ENCODE results near the gene ANXA4.

Gene ANXA4

DNA sequence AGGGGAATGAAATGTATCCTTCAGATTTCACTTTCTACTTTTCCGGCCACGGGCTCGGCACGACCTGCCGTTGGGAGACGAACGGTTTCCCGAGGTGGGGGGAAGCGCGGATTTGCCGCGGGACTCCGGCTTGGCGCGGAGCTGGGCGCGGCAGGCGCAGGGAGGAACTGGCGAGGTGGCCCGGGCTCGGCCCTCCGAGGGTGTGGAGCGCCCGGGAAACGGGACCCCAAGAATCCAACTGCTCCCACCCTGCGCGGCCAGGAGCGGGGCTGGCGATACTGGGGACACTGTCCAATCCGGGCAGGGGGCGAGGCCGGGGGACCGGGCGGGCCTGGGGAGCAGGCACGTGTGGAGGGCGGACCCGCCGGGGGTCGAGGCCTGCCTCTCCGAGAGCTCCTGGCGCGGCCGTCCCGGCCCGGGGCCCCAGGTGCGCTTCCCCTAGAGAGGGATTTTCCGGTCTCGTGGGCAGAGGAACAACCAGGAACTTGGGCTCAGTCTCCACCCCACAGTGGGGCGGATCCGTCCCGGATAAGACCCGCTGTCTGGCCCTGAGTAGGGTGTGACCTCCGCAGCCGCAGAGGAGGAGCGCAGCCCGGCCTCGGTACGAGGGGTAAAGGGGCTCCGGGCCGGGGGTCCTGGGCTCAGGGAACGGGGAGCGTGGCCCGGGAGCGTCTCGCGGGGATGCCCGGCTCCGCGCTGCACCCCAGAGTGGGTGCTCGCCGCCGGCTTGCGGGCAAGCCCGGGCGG lies at the start of gene ANXA4:
Gene ANXA4 (plus strand): TSS at position 560 of the 747 bp plus-strand sequence. CDS start 39,432 bp downstream, outside the sequence.
- peak within 1 kb of the TSS; percentile 99 for H3K27ac ChIP-seq
- no peaks in the 10 kb centered on the region for H3K9me3 ChIP-seq
- peak; percentile 89 to 93 for DNase-seq
- no peaks in the 10 kb centered on the region for H3K36me3 ChIP-seq
- peak within 1 kb of the TSS; percentile 93 to 94 for H3K4me3 ChIP-seq
- TF ChIP-seq, protein P1, sequence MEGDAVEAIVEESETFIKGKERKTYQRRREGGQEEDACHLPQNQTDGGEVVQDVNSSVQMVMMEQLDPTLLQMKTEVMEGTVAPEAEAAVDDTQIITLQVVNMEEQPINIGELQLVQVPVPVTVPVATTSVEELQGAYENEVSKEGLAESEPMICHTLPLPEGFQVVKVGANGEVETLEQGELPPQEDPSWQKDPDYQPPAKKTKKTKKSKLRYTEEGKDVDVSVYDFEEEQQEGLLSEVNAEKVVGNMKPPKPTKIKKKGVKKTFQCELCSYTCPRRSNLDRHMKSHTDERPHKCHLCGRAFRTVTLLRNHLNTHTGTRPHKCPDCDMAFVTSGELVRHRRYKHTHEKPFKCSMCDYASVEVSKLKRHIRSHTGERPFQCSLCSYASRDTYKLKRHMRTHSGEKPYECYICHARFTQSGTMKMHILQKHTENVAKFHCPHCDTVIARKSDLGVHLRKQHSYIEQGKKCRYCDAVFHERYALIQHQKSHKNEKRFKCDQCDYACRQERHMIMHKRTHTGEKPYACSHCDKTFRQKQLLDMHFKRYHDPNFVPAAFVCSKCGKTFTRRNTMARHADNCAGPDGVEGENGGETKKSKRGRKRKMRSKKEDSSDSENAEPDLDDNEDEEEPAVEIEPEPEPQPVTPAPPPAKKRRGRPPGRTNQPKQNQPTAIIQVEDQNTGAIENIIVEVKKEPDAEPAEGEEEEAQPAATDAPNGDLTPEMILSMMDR (IDR thresholded peaks at IDR 0.05) = no peak
- intact Hi-C loops (cut with DNase I; ENCODE audit: low total_unique reads) = no loop called here
- peaks cover 0 to 41% (median 22%) of the 10 kb centered on the region in 4 donors for H3K4me1 ChIP-seq
- H3K27me3 ChIP-seq = no peaks in the 10 kb centered on the region

DNA sequence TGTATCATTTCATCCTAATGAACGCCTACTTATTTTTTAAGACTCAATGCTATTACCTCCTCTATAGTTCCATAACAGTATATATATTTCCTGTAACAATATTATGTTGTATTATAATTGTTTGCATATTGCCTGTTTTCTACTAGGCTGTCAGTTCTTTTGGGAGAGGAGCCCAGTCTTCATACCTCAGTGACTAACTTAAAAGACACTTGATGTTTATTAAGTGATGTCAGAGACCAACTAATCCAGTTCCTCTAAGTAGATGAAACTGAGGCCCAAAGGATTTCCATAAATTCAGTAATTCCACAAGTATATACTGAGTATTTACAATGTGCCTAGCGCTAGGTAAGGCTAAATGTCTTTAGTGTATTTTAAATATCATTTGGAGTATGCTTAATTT lies 49.5 kb upstream of the ANXA4 start:
- no peak for DNase-seq
- intact Hi-C loops (cut with DNase I; ENCODE audit: low total_unique reads) = no loop called here
- no peaks in the 10 kb centered on the region for H3K36me3 ChIP-seq
- TF ChIP-seq, protein P1 (IDR thresholded peaks at IDR 0.05) = no peak
- H3K4me1 ChIP-seq = peaks cover 0 to 15% (median 12%) of the 10 kb centered on the region in 4 donors
- no peak overlapping the region for H3K4me3 ChIP-seq
- no peak overlapping the region for H3K27ac ChIP-seq
- no peaks in the 10 kb centered on the region for H3K27me3 ChIP-seq
- no peaks in the 10 kb centered on the region for H3K9me3 ChIP-seq

DNA sequence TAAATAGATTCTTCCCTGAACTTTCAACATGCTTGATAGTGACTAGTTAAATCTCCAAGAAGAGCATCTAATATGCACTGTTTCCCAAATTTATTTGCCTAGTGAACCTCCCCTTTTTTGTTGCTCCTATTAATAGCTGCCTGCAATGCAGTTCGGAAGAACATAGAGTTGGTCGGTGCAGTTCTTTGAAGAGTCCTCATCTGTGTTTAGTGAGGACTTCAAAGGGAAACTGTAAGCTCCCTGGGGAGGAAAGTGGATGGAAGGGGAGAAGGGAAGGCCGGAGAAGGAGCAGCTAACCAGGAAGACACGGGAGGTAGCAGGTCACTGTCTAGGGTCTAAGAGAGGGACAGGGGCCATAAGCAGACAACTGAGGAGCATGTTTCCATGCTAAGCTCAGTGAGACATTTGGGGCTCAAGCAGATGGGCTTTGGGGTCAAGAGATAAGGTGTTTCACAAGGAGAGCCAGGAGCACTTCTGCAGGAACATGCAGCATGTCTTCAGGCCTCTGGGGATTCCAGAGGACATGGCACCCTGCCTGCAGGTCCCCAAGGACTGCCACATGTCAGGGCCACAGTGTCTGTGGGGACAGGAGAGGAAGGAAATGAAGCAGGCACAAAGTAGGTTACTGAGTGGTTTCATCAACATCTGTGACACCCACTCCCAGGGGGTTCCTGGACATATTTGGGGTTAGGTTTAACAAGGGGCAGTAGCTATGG lies 48.7 kb upstream of the ANXA4 start:
- Histone ChIP-seq H3K36me3 (no peaks in the 10 kb centered on the region), H3K27me3 (no peaks in the 10 kb centered on the region), H3K4me3 (no peak overlapping the region), H3K9me3 (no peaks in the 10 kb centered on the region), H3K27ac (no peak overlapping the region), H3K4me1 (peaks cover 0 to 15% (median 12%) of the 10 kb centered on the region in 4 donors)
- DNase-seq = no peak
- TF ChIP-seq, protein P1 (IDR thresholded peaks at IDR 0.05) = no peak
- intact Hi-C loops (cut with DNase I; ENCODE audit: low total_unique reads) = no loop called here

DNA sequence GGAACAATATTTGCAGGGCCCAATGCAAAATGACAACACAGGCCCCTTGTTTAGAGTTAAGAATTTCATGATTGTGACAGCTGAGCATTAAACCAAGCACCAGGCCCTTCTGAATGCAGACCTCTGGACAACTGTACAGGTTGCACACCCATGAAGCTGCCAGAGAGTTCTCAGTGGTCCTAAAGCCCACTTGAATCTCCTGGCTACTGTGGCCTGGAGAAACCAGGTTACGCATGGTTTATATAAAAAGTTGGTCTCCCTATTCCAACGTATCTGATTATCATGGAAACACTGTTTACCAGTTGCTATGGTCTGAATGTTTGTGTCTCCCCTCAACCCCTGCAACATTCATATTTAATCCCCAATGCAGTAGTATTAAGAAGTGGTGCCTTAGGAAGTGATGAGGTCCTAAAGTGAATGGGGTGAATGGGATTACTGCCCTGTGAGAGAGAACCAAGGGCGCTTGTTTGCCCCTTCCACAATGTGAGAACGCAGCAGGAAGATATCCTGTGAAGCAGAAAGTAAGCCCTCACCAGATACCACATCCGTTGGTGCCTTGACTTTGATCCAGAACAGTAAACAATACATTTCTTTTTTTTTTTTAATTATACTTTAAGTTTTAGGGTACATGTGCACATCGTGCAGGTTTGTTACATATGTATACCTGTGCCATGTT lies 48.0 kb upstream of the ANXA4 start:
- no peaks in the 10 kb centered on the region for H3K27me3 ChIP-seq
- H3K27ac ChIP-seq = no peak overlapping the region
- no peaks in the 10 kb centered on the region for H3K36me3 ChIP-seq
- DNase-seq = no peak
- TF ChIP-seq, protein P1 (IDR thresholded peaks at IDR 0.05) = no peak
- H3K4me1 ChIP-seq = peaks cover 0 to 15% (median 12%) of the 10 kb centered on the region in 4 donors
- intact Hi-C loops (cut with DNase I; ENCODE audit: low total_unique reads) = no loop called here
- H3K4me3 ChIP-seq = no peak overlapping the region
- no peaks in the 10 kb centered on the region for H3K9me3 ChIP-seq

DNA sequence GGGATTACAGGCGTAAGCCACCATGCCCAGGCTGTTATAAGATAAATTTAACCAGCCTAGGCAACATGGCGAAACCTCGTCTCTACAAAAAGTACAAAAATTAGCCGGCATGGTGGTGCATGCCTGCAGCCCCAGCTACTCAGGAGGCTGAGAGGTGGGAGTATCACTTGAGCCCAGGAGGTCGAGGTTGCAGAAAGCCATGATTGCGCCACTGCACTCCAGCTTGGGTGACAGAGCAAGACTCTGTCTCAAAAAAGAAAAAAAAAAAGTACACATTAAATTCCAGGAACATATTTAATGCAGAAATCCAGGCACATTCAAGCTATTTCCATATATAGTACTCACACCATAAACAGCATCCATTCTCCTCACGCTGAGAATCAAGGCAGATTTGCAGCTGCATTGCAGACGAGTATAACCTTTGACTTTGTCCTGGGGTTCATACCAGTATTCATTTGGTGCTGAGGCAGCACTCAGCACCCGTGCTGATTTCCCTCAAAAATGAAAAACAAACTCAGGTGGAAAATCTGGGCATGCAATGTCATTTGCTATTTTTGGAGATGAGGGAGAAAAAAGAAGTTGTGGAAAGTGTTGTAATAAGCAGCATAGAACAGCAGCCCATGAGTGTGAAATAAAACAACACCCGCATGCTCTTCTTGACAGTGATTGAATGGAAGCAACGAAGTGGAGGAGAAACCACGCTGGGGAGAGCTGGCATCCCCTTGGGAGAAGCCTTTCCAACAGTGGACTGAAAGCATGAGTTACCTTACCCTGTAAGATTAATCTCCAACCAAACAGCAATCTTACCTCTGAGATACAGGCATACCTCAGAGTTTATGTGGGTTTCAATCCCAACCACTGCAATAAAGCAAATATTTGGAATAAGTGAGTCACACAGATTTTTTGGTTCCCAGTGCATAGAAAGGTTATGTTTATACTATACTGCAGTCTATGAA lies 46.8 kb upstream of the ANXA4 start:
- no peaks in the 10 kb centered on the region for H3K36me3 ChIP-seq
- TF ChIP-seq, protein P1 (IDR thresholded peaks at IDR 0.05) = no peak
- no peak overlapping the region for H3K27ac ChIP-seq
- intact Hi-C loops (cut with DNase I; ENCODE audit: low total_unique reads) = no loop called here
- DNase-seq = no peak
- no peaks in the 10 kb centered on the region for H3K27me3 ChIP-seq
- no peak overlapping the region for H3K4me3 ChIP-seq
- peaks cover 0 to 15% (median 12%) of the 10 kb centered on the region in 4 donors for H3K4me1 ChIP-seq
- no peaks in the 10 kb centered on the region for H3K9me3 ChIP-seq
